Activated CD8-positive, alpha-beta memory T cell treated with anti-CD3 and anti-CD28 coated beads, Interleukin-2, amount 50 U/mL, for 4 hours (primary cell): Measurements from ENCODE around the gene SEMA4A.
A peak's percentile ranks its signal among the peaks of the same experiment; 100 is the strongest.
"Not testable (repeated sequence)": the region's sequence is repeated elsewhere in the genome, so short reads cannot be mapped to it uniquely, and the experiment has no call there.

Experiments
- DNase-seq: peaks from one replicate; pipeline ENCODE4 v3.0.0-alpha.2; 2020

The SEMA4A gene

GRCh38 chr1:156153362-156153761 is at the start of gene SEMA4A:
TSS of gene SEMA4A (plus strand) at chr1:156153585. CDS start at chr1:156154579, 994 bp downstream.
- DNase-seq: no peak

- DNase-seq: no peak
Observed at GRCh38 chr1:156104065-156104810, 49.1 kb upstream of the SEMA4A start.

- no peak for DNase-seq
Observed at GRCh38 chr1:156104861-156105832, 48.2 kb upstream of the SEMA4A start.

GRCh38 chr1:156106624-156107488 is 46.5 kb upstream of the SEMA4A start:
- no peak for DNase-seq

GRCh38 chr1:156108057-156108456 is 45.3 kb upstream of the SEMA4A start:
- no peak for DNase-seq

GRCh38 chr1:156108664-156109241 is 44.6 kb upstream of the SEMA4A start:
- DNase-seq: no peak

GRCh38 chr1:156110252-156110651 is 43.1 kb upstream of the SEMA4A start:
- no peak for DNase-seq

GRCh38 chr1:156111355-156111962 is 41.9 kb upstream of the SEMA4A start:
- no peak for DNase-seq

- no peak for DNase-seq
Observed at GRCh38 chr1:156112276-156113137, 40.9 kb upstream of the SEMA4A start.

GRCh38 chr1:156113282-156113950 is 40.0 kb upstream of the SEMA4A start:
- DNase-seq: no peak

- DNase-seq: peak; percentile 81
Observed at GRCh38 chr1:156114101-156114918, 39.1 kb upstream of the SEMA4A start, which contains the start of gene LMNA. TSS of gene LMNA (plus strand) at chr1:156114711. CDS start at chr1:156114919, 208 bp downstream.

- DNase-seq: peak; percentile 34
Observed at GRCh38 chr1:156114919-156115513, 38.4 kb upstream of the SEMA4A start.

GRCh38 chr1:156115514-156116374 is 37.6 kb upstream of the SEMA4A start:
- no peak for DNase-seq

- not testable (repeated sequence) for DNase-seq
Observed at GRCh38 chr1:156116731-156117130, 36.7 kb upstream of the SEMA4A start.

- DNase-seq: no peak
Observed at GRCh38 chr1:156117414-156118176, 35.8 kb upstream of the SEMA4A start.

GRCh38 chr1:156118177-156118868 is 35.1 kb upstream of the SEMA4A start:
- no peak for DNase-seq
